Lower leg skin (tissue), 3 donors: ENCODE results near the gene AP1M2.

Experiments
- CTCF ChIP-seq, 3 donors: fragments of 450-650 bp; IDR thresholded peaks; one replicate each; pipeline ENCODE4 v1.5.1; 2016; ENCODE audit warnings: antibody characterized with exemption in 3 of 3, mild to moderate bottlenecking in 3 of 3, moderate library complexity in 2 of 3
- POLR2A ChIP-seq, 2 donors: fragments of 450-650 bp; IDR thresholded peaks; one replicate each; pipeline ENCODE4 v1.6.1; 2016 to 2017; ENCODE audit warnings: antibody characterized with exemption in 2 of 2, mild to moderate bottlenecking in 1 of 2, moderate library complexity in 1 of 2

GRCh38 chr19:10523135-10523636 is 63.9 kb downstream of the AP1M2 start:
- TF ChIP-seq CTCF (IDR thresholded peaks at IDR 0.05) (no peak), POLR2A (IDR thresholded peaks at IDR 0.05) (no peak)
